Measurements from ENCODE around the gene BICD2.

GRCh38 chr9:92663951-92664350 lies 100.7 kb downstream of the BICD2 start:
- TF ChIP-seq CTCF (conservative IDR thresholded peaks at IDR 0.05) (no peak), EZH2 (IDR thresholded peaks at IDR 0.05; ENCODE audit: low read depth) (no peak)

Data from PC-9 (cell line).